Erythroblast (primary cell): Measurements from ENCODE around the gene RIGI.

Experiments used
- GATA1 ChIP-seq: IDR thresholded peaks from 2 replicates; pipeline ENCODE4 v1.6.1; 2011; ENCODE audit warnings: low read depth, mild to moderate bottlenecking, control low read depth, low read length, moderate library complexity
- POLR2A ChIP-seq: IDR thresholded peaks from 2 replicates; pipeline ENCODE4 v1.6.1; 2011; ENCODE audit warnings: mild to moderate bottlenecking, low read length

- TF ChIP-seq POLR2A, result no peak
- TF ChIP-seq GATA1, result no peak
Measured at GRCh38 chr9:32574858-32575257, 48.9 kb upstream of the RIGI start.
